Measurements from ENCODE around the gene MCTP1. TPM values are rescaled to one million over a fixed set of nuclear protein-coding genes. Genes with fewer than 3 reads are reported as not detected.

Gene MCTP1
- total and polyA plus RNA-seq, 2 of the 8 experiments (the other 6 are each of a cell fraction or from before 2014, with no cell fraction given), result 0.56 to 3.4 TPM

DNA sequence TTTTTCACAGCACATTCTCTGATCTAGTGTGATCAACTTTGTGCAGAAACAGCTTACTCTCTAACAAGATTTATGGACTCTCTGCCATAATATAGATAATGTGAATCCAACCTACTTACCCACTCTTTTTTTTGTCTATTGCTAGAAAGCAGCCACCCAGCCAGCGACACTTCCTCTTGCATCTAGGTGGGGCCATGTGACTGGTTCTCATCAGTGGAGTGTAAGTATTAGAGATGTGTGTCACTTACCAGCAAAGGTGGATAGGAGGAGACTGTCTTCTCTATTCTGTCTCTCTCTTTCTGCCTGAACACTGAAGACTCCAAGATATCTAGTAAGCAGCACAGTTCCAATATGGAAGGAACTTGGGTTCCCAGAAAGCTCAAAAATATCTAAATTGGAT lies 174.8 kb downstream of the MCTP1 start:
- Histone ChIP-seq H2BK5ac (ENCODE audit: low read depth, low read length) (no peak overlapping the region), H3K14ac (ENCODE audit: insufficient read length) (no peak overlapping the region), H4K91ac (replicated peaks; ENCODE audit: insufficient read length, low read length) (no peak overlapping the region), H3K9me3 (ENCODE audit: insufficient read depth in 2 of 2, low read depth in 1 of 2, low read length in 1 of 2) (no peaks in the 10 kb centered on the region), H2AFZ (ENCODE audit: low read length) (no peak overlapping the region), H2AK5ac (ENCODE audit: low read depth, low read length) (no peak overlapping the region), H3K9ac (replicated peaks in 1 of 4; ENCODE audit: extremely low read depth in 1 of 4, low read depth in 3 of 4, low read length in 3 of 4) (no peak overlapping the region), H2BK20ac (ENCODE audit: low read length) (no peak overlapping the region), H3K23ac (ENCODE audit: insufficient read length) (no peak overlapping the region), H3K27me3 (replicated peaks in 1 of 4; ENCODE audit: control insufficient read depth in 3 of 4, extremely low read depth in 1 of 4, insufficient read depth in 3 of 4, low read length in 3 of 4) (no peaks in the 10 kb centered on the region), H4K20me1 (replicated peaks in 1 of 2; ENCODE audit: control insufficient read depth in 1 of 2, insufficient read depth in 2 of 2, low read length in 2 of 2) (no peaks in the 10 kb centered on the region), H4K8ac (ENCODE audit: extremely low read depth, insufficient read depth, low read length) (no peak overlapping the region), H3K4me3 (ENCODE audit: extremely low read depth in 1 of 4, insufficient read depth in 2 of 4, low read depth in 3 of 4, low read length in 4 of 4) (no peak overlapping the region), H2BK120ac (replicated peaks; ENCODE audit: low read depth, low read length) (no peak overlapping the region), H3K4me1 (replicated peaks in 1 of 4; ENCODE audit: control insufficient read depth in 3 of 4, insufficient read depth in 4 of 4, low read length in 3 of 4) (peaks cover 0 to 7% (median 2%) of the 10 kb centered on the region in 4 experiments; a peak in 4 of 7 replicates), H3K36me3 (ENCODE audit: control insufficient read depth in 2 of 4, insufficient read depth in 4 of 4, low read length in 3 of 4) (no peaks in the 10 kb centered on the region), H3K56ac (replicated peaks; ENCODE audit: insufficient read length, low read depth, low read length) (no peak overlapping the region), H2BK15ac (ENCODE audit: low read length) (no peak overlapping the region), H3K79me2 (ENCODE audit: control insufficient read depth in 1 of 2, insufficient read depth in 2 of 2, low read length in 2 of 2) (no peaks in the 10 kb centered on the region), H3K4me2 (ENCODE audit: insufficient read depth in 1 of 2, low read depth in 2 of 2, low read length in 2 of 2) (no peak overlapping the region), H4K5ac (ENCODE audit: insufficient read length, low read depth, low read length) (no peak overlapping the region), H3K27ac (ENCODE audit: low read depth, low read length) (no peak overlapping the region), H3K79me1 (ENCODE audit: low read depth, low read length) (no peaks in the 10 kb centered on the region), H2BK12ac (ENCODE audit: low read depth, low read length) (no peak overlapping the region), H3K18ac (ENCODE audit: extremely low read depth, low read length) (no peak overlapping the region), H3K4ac (replicated peaks; ENCODE audit: insufficient read length, low read depth, low read length) (no peak overlapping the region), H3K23me2 (ENCODE audit: low read depth, low read length) (no peaks in the 10 kb centered on the region)
- no peak for DNase-seq (ENCODE audit: low read depth in 1 of 2, low spot score in 2 of 2)
- 80% methylated on average over 1 of the region's 1 CpG; no CpG with 5 or more reads in 1 of the 2 experiments for WGBS, 2 experiments (ENCODE audit: extremely low coverage in 1 of 2, insufficient coverage in 1 of 2, insufficient read length in 1 of 2, insufficient replicate concordance in 2 of 2, low coverage in 1 of 2, low lambda C conversion rate in 2 of 2, missing lambda C conversion rate in 1 of 2)
- no peak for FAIRE-seq
- CTCF ChIA-PET (ENCODE audit: partially characterized antibody), result interaction anchor here (0.7 to 1.5 kb wide), 4 partner anchors 13 to 394 kb away, joined by 3 to 5 read pairs (median 4); no protein-coding TSS in a partner anchor
- POLR2A ChIA-PET (ENCODE audit: partially characterized antibody), result no interaction called here
- no peak for TF ChIP-seq BRCA1 (IDR thresholded peaks at IDR 0.05; ENCODE audit: low read depth, low read length)

Data from H1 (cell line).